Measurements from ENCODE around the gene OR4D1. TPM values are rescaled to one million over a fixed set of nuclear protein-coding genes. Genes with fewer than 3 reads are reported as not detected.
"Not testable (repeated sequence)": the region's sequence is repeated elsewhere in the genome, so short reads cannot be mapped to it uniquely, and the experiment has no call there.

The OR4D1 gene
- total RNA-seq, 8 experiments from 2014 or later, result 0.05 to 0.76 (median 0.25) TPM; not detected in 3

DNA sequence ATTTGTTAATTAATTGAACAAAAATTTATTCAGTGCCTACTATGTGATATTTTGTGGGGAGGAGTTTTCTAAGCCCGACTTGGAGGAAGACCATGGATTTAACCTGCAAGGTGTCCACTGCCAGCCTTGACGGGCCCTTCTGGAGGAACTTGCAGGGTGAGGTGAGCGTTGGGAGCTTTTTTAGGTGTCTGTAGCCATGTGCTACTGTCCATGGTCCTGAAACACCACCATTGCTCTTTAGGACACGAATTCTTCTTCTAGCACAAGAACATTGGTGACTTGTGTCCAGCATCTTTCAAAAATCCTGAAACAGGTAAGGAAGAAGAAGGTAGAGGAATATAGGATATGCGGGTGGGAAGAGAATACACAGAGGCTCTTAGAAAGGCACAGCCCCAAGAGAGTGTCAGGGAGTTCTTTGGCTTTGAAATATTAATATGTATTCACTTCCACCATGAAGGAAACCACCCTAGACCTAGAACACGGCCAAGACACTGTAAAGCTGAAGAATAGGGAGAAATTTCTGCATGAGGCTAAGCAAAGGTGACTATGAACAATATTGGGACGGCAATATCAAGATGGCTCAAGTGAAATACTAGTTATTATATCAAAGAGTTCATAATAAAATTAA is 27.9 kb upstream of the OR4D1 start:
- in situ Hi-C loops (cut with MboI; ENCODE audit: low pct_unique_long_range_greater_than_20kb in 2 of 9, low sequenced_read_pairs in 9 of 9, unreplicated experiment in 9 of 9), result loop anchor here in 6 of 9 experiments (25.0 kb wide), 3 partner anchors 108 to 1008 kb away; partner anchors contain the start of genes MRPS23 (in 5 of the 6) and SRSF1 (in 2 of the 6)
- H3K4me3 ChIP-seq, result no peak overlapping the region
- peak in 3 of 8 experiments; percentile 34 to 43 (median 42) for ATAC-seq (replicated peaks in 6 of 8)
- no peaks in the 10 kb centered on the region for H3K4me1 ChIP-seq (replicated peaks in 1 of 2)
- WGBS, 10 experiments, result 10 to 33% (median 22%) methylated on average over 2 to 7 of the region's 7 CpGs
- H3K27ac ChIP-seq, result no peak overlapping the region

DNA sequence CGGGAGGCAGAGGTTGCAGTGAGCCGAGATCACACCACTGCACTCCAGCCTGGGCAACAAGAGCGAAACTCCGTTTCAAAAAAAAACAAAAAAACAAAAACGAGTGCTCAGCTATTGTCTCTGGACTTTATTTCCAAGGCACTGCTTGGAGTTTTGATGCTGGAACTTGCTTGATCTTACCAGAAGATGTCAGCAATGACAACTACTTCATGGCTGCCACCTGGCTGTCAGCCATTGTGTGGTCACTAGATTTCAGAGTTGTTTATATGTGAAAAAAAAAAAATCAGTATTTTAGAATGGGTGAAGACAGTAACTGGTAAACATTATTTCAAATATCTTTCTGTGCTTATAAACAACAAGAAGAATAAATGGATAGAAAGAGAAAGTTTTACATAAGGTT is 26.3 kb upstream of the OR4D1 start:
- H3K27ac ChIP-seq, result no peak overlapping the region
- in situ Hi-C loops (cut with MboI; ENCODE audit: low pct_unique_long_range_greater_than_20kb in 2 of 9, low sequenced_read_pairs in 9 of 9, unreplicated experiment in 9 of 9), result loop anchor here in 6 of 9 experiments (25.0 kb wide), 3 partner anchors 110 to 1010 kb away; partner anchors contain the start of genes MRPS23 (in 5 of the 6) and SRSF1 (in 2 of the 6)
- no peak overlapping the region for H3K4me3 ChIP-seq
- WGBS, 10 experiments, result 0 to 23% (median 10%) methylated on average over 1 to 4 of the region's 5 CpGs; no CpG with 5 or more reads in 5 of the 10 experiments
- no peaks in the 10 kb centered on the region for H3K4me1 ChIP-seq (replicated peaks in 1 of 2)
- ATAC-seq (replicated peaks in 6 of 8), result peak in 2 of 8 experiments; percentile 20 to 24

DNA sequence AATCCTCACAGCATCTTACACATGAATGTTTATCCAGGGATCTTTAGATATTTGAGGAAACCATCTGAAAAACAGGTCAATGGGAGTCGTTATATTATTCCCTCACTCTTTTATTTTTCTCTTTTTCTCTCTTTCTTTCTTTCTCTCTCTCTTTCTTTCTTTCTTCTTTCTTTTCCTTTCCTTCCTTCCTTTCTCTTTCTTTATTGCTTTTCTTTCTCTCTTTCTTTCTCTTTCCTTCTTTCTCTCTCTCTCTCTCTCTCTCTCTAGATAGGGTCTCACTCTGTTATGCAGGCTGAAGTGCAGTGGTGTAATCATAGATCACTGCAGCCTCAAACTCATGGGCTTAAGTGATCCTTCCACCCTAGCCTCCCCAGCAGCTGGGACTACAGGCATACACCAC is 20.3 kb upstream of the OR4D1 start:
- in situ Hi-C loops (cut with MboI; ENCODE audit: low pct_unique_long_range_greater_than_20kb in 2 of 9, low sequenced_read_pairs in 9 of 9, unreplicated experiment in 9 of 9), result no loop called here
- 0 to 50% (median 15%) methylated on average over 1 of the region's 1 CpG for WGBS, 10 experiments
- no peak for ATAC-seq (replicated peaks in 6 of 8)
- no peaks in the 10 kb centered on the region for H3K4me1 ChIP-seq (replicated peaks in 1 of 2)
- no peak overlapping the region for H3K4me3 ChIP-seq
- H3K27ac ChIP-seq, result no peak overlapping the region

DNA sequence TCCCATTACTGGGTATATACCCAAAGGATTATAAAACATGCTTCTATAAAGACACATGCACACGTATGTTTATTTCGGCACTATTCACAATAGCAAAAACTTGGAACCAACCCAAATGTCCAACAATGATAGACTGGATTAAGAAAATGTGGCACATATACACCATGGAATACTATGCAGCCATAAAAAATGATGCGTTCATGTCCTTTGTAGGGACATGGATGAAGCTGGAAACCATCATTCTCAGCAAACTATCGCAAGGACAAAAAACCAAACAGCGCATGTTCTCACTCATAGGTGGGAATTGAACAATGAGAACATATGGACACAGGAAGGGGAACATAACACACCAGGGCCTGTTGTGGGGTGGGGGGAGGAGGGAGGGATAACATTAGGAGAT is 15.5 kb upstream of the OR4D1 start:
- in situ Hi-C loops (cut with MboI; ENCODE audit: low pct_unique_long_range_greater_than_20kb in 2 of 9, low sequenced_read_pairs in 9 of 9, unreplicated experiment in 9 of 9); H3K4me1 ChIP-seq (replicated peaks in 1 of 2); H3K27ac ChIP-seq; ATAC-seq (replicated peaks in 6 of 8); H3K4me3 ChIP-seq: not testable (repeated sequence)
- WGBS, 10 experiments, result no CpG with 5 or more reads among the region's 5 CpGs

DNA sequence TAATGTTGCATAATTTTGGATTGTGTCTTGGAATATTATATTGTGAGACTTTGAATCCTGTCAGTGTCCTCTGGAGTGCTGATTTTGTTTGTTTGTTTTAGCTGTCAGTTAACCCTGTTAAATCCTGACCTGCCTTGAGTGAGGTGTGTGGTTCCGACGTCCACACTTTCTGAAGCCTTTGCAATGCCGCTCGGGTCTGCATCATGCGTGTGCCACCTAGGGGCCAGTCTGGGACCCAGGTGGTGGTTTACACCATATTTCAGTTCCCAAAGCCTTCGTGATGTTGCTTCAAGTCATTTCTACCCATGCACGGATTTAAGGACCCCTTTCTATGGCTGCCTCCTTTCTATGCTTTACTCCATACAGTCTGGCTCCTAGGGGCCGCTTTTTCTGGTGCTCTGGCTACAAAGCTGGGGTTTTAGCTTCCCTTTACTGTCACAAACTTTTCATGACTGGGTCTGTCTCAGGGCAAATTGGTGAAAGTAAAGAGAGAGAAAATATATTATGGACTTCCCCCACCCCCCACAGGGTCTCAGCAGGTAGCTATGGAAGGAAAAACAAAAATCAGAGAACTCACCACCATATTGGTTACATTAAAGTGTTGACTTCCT is 11.4 kb upstream of the OR4D1 start:
- no peak overlapping the region for H3K27ac ChIP-seq
- no peak overlapping the region for H3K4me3 ChIP-seq
- in situ Hi-C loops (cut with MboI; ENCODE audit: low pct_unique_long_range_greater_than_20kb in 2 of 9, low sequenced_read_pairs in 9 of 9, unreplicated experiment in 9 of 9), result no loop called here
- H3K4me1 ChIP-seq (replicated peaks in 1 of 2), result no peaks in the 10 kb centered on the region
- 0 to 83% (median 26%) methylated on average over 1 to 8 of the region's 8 CpGs; no CpG with 5 or more reads in 4 of the 10 experiments for WGBS, 10 experiments
- no peak for ATAC-seq (replicated peaks in 6 of 8)

DNA sequence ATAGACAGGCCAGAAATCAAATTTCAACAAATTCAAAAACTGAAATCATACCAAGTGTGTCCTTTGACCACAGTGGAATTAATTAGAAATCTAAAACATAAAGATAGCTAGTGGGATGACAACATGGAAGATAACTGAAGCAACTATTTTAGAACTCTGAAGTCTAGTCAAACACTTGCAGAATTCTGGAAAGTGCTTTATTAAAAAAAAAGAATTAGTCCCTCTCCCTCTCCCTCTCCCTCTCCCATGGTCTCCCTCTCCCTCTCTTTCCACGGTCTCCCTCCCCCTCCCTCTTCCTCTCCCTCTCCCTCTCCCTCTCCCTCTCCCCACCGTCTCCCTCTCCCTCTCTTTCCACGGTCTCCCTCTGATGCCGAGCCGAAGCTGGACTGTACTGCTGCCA is 6.7 kb upstream of the OR4D1 start:
- Histone ChIP-seq H3K27ac (no peak overlapping the region), H3K4me1 (replicated peaks in 1 of 2) (no peaks in the 10 kb centered on the region), H3K4me3 (no peak overlapping the region)
- no peak for ATAC-seq (replicated peaks in 6 of 8)
- WGBS, 10 experiments, result no CpG with 5 or more reads among the region's 5 CpGs
- in situ Hi-C loops (cut with MboI; ENCODE audit: low pct_unique_long_range_greater_than_20kb in 2 of 9, low sequenced_read_pairs in 9 of 9, unreplicated experiment in 9 of 9), result no loop called here

DNA sequence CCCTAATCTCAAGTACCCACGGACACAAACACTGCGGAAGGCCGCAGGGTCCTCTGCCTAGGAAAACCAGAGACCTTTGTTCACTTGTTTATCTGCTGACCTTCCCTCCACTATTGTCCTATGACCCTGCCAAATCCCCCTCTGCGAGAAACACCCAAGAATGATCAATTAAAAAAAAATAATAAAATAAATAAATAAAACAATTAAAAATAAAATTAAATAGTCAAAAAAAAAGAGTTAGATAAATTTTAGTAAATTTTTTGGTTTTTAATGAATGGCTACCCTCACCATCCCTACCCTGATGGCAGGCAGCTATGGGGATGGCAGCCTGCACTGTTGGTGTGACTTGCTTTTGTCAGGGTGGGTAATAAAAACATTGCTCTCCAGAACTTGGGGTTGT is 4.8 kb upstream of the OR4D1 start:
- H3K4me1 ChIP-seq (replicated peaks in 1 of 2); in situ Hi-C loops (cut with MboI; ENCODE audit: low pct_unique_long_range_greater_than_20kb in 2 of 9, low sequenced_read_pairs in 9 of 9, unreplicated experiment in 9 of 9); ATAC-seq (replicated peaks in 6 of 8); H3K4me3 ChIP-seq; H3K27ac ChIP-seq: not testable (repeated sequence)
- WGBS, 10 experiments, result 17 to 100% (median 68%) methylated on average over 1 to 2 of the region's 4 CpGs; no CpG with 5 or more reads in 6 of the 10 experiments

DNA sequence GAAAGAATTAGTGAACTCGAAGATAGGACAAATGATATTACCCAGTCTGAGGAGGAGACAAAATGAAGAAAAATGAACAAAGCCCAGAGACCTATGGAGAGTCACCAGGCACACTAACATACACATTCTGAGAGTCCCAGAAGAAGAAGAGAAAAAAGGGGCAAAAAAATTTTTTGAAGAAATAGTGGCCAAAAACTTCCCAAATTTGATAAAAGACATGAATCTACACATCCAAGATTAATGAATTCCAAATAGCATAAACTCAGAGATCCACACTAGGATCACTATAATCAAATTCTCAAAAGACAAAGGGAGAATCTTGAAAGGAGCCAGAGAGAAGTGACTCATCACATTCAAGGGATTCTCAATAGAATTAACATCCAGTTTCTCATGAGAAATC is 3.4 kb upstream of the OR4D1 start:
- no peak for ATAC-seq (replicated peaks in 6 of 8)
- Histone ChIP-seq H3K27ac (no peak overlapping the region), H3K4me1 (replicated peaks in 1 of 2) (no peaks in the 10 kb centered on the region), H3K4me3 (no peak overlapping the region)
- in situ Hi-C loops (cut with MboI; ENCODE audit: low pct_unique_long_range_greater_than_20kb in 2 of 9, low sequenced_read_pairs in 9 of 9, unreplicated experiment in 9 of 9), result no loop called here
- WGBS, 10 experiments, result 0 to 79% (median 63%) methylated on average over 1 of the region's 1 CpG; no CpG with 5 or more reads in 2 of the 10 experiments

DNA sequence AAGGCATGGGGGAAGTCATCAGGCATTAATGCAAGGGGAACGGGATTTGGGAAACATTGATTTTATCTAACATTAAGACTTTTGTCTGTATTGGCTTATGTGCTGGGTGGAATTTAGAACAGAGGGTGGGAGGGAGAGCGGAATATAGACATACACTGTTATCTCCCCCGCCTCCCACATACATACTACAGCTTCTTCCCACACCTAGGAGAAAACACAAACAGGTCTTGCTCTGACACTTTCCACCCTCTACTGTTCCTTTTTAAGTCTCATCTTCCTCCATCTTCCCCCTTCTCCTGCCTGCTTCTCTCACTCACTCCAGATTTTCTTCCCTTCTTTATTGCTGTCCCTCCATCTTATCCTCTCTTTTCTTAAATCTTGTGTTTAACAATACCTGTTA is 425 bp downstream of the OR4D1 start:
- H3K27ac ChIP-seq, result no peak overlapping the region
- ATAC-seq (replicated peaks in 6 of 8), result no peak
- no peaks in the 10 kb centered on the region for H3K4me1 ChIP-seq (replicated peaks in 1 of 2)
- in situ Hi-C loops (cut with MboI; ENCODE audit: low pct_unique_long_range_greater_than_20kb in 2 of 9, low sequenced_read_pairs in 9 of 9, unreplicated experiment in 9 of 9), result no loop called here
- 0 to 100% (median 60%) methylated on average over 1 to 3 of the region's 3 CpGs; no CpG with 5 or more reads in 3 of the 10 experiments for WGBS, 10 experiments
- H3K4me3 ChIP-seq, result no peak overlapping the region

DNA sequence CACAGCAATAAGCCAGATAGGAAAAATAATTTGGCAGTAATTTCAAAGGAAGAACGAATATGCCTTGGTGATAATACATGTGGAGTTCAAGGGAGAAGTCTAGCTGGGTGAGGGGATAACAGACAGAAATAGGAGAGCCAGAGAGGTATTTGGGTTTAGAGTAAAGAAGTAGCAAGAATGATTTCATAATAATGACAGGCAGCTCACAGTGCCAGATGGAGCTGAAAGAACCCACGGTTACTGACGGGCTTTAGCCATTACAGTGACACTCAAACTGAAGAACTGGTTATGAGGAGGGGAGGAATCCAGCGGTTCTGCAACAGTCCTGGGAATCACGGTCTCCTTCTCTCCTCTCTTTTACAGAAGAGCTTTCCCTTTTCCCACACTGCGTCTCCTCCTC is 2.2 kb downstream of the OR4D1 start:
- in situ Hi-C loops (cut with MboI; ENCODE audit: low pct_unique_long_range_greater_than_20kb in 2 of 9, low sequenced_read_pairs in 9 of 9, unreplicated experiment in 9 of 9), result no loop called here
- H3K4me1 ChIP-seq (replicated peaks in 1 of 2), result no peaks in the 10 kb centered on the region
- H3K4me3 ChIP-seq, result no peak overlapping the region
- no peak overlapping the region for H3K27ac ChIP-seq
- WGBS, 10 experiments, result 0 to 77% (median 37%) methylated on average over 1 to 6 of the region's 6 CpGs
- no peak for ATAC-seq (replicated peaks in 6 of 8)

DNA sequence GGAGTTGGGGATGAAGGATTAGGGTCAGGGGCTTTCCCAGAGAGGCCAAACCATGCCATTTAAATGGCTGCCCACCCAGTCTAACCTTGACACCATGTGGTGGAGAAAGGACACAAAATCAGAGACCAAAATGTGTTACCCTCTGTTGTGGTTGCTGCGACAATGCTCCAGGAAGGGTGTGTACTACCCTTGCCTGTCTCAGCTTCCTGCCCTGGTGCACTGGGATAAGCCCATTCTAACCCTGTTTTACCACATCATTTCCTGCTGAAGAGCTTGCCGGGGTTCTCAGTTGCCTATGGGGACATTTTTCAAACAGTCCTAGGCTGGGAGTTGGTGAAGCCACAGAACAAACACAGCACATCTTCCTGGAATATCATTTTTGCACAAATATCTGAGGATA is 4.9 kb downstream of the OR4D1 start:
- Histone ChIP-seq H3K27ac (no peak overlapping the region), H3K4me1 (replicated peaks in 1 of 2) (no peaks in the 10 kb centered on the region), H3K4me3 (no peak overlapping the region)
- in situ Hi-C loops (cut with MboI; ENCODE audit: low pct_unique_long_range_greater_than_20kb in 2 of 9, low sequenced_read_pairs in 9 of 9, unreplicated experiment in 9 of 9), result no loop called here
- no peak for ATAC-seq (replicated peaks in 6 of 8)
- WGBS, 10 experiments, result 0 to 71% (median 61%) methylated on average over 1 to 2 of the region's 2 CpGs; no CpG with 5 or more reads in 4 of the 10 experiments

DNA sequence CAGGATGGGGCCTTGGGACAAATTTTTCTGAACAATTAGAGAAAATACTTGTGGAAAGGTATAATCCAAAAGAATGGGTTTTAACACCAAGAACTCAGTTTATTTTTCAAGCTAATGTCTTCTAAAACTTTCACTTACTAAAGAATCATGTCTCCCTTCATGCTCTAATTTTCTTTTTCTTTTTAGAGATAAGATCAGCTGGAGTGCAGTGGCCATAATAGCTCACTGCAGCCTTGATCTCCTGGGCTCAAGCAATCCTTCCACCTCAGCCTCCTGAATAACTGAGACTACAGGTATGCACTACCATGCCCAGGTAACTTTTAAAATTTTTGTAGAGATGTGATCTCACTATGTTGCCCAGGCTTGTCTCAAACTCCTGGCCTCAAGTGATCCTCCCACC is 5.5 kb downstream of the OR4D1 start:
- no peak for ATAC-seq (replicated peaks in 6 of 8)

DNA sequence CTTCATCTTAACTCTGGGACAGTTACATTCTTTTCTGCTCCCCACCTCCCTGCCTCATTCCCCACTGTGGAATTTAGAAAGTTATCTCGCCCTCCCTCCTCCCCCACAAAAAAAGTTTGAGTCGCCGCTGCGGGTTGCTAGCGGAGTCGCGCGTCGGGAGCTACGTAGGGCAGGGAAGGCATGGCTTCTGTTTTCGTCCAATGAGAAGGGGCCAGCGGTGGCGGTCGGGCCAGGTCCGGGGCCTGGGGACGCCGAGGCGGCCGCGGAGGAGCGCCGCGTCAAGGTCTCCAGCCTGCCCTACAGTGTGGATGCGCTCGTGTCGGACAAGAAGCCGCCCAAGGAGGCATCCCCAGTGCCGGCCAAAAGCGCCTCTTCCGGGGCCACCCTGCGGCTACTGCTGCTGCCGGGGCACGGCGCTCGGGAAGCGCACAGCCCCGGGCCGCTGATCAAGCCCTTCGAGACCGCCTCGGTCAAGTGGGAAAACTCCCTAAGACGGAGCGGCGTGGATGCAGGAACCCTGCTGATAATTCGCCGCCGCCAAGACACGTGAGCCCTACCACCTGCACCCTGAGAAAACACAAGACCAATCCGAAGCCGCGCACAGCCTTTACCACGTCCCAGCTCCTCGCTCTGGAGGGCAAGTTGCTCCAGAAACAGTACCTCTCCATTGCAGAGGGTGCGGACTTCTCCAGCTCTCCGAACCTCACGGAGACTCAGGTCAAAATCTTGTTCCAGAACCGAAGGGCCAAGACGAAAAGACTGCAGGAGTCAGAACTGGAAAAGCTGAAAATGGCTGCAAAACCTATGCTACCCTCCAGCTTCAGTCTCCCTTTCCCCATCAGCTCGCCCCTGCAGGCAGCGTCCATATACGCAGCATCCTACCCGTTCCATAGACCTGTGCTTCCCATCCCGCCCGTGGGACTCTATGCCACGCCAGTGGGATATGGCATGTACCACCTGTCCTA is 8.9 kb downstream of the OR4D1 start:
- Histone ChIP-seq H3K4me3 (peak overlapping the region; percentile 29 to 40 (median 30)), H3K27ac (no peak overlapping the region)
- WGBS, 10 experiments, result 0 to 7% (median 1%) methylated on average over 1 to 21 of the region's 65 CpGs; no CpG with 5 or more reads in 4 of the 10 experiments

More for the DNA sequence above, 5.5 kb downstream of the OR4D1 start:
- in situ Hi-C loops (cut with MboI; ENCODE audit: low pct_unique_long_range_greater_than_20kb in 2 of 9, low sequenced_read_pairs in 9 of 9, unreplicated experiment in 9 of 9), result no loop called here
- no peak overlapping the region for H3K4me3 ChIP-seq
- H3K27ac ChIP-seq, result no peak overlapping the region
- no peaks in the 10 kb centered on the region for H3K4me1 ChIP-seq (replicated peaks in 1 of 2)

More for the DNA sequence above, 8.9 kb downstream of the OR4D1 start:
- ATAC-seq (replicated peaks in 6 of 8), result peak; percentile 51 to 95 (median 92)
- in situ Hi-C loops (cut with MboI; ENCODE audit: low pct_unique_long_range_greater_than_20kb in 2 of 9, low sequenced_read_pairs in 9 of 9, unreplicated experiment in 9 of 9), result no loop called here
- no peaks in the 10 kb centered on the region for H3K4me1 ChIP-seq (replicated peaks in 1 of 2)

Measured in motor neuron (in vitro differentiated cells).